ENCODE data around the gene NRG3.

GRCh38 chr10:82394122-82394521 lies 519.1 kb downstream of the NRG3 start:
- TF ChIP-seq TAF1 (IDR thresholded peaks at IDR 0.05; ENCODE audit: borderline replicate concordance, low read depth, low read length) (no peak), POLR2A (IDR thresholded peaks at IDR 0.05; ENCODE audit: low read depth, low read length) (no peak), POLR2AphosphoS5 (IDR thresholded peaks at IDR 0.05; ENCODE audit: low read depth, low read length) (no peak)

All from GM12892 (cell line).